Vagina (tissue), 2 donors: ENCODE data around the gene AQP12B.

ENCODE experiments used
- POLR2A ChIP-seq, 2 donors: fragments of 450-650 bp; IDR thresholded peaks; one replicate each; pipeline ENCODE4 v1.6.1; 2017; ENCODE audit warnings: antibody characterized with exemption in 2 of 2, mild to moderate bottlenecking in 2 of 2, moderate library complexity in 2 of 2
- POLR2AphosphoS5 ChIP-seq, 2 donors: sonication (generic); formaldehyde crosslinking; IDR thresholded peaks; one replicate each; pipeline ENCODE4 v1.9.0; 2017; ENCODE audit warnings: antibody characterized with exemption in 2 of 2, mild to moderate bottlenecking in 2 of 2, low read depth in 1 of 2; ENCODE audit not compliant: insufficient read depth in 1 of 2
- TF ChIP-seq, protein P1 (sequence below), 3 experiments: fragments of 450-650 bp in 2 of 3; fragments of 200-600 bp in 1 of 3; sonication (generic) in 1 of 3; IDR thresholded peaks; one replicate each; pipeline ENCODE4 v1.5.1; 2017 to 2019; ENCODE audit warnings: antibody characterized with exemption in 3 of 3, mild to moderate bottlenecking in 2 of 3, moderate library complexity in 2 of 3

DNA sequence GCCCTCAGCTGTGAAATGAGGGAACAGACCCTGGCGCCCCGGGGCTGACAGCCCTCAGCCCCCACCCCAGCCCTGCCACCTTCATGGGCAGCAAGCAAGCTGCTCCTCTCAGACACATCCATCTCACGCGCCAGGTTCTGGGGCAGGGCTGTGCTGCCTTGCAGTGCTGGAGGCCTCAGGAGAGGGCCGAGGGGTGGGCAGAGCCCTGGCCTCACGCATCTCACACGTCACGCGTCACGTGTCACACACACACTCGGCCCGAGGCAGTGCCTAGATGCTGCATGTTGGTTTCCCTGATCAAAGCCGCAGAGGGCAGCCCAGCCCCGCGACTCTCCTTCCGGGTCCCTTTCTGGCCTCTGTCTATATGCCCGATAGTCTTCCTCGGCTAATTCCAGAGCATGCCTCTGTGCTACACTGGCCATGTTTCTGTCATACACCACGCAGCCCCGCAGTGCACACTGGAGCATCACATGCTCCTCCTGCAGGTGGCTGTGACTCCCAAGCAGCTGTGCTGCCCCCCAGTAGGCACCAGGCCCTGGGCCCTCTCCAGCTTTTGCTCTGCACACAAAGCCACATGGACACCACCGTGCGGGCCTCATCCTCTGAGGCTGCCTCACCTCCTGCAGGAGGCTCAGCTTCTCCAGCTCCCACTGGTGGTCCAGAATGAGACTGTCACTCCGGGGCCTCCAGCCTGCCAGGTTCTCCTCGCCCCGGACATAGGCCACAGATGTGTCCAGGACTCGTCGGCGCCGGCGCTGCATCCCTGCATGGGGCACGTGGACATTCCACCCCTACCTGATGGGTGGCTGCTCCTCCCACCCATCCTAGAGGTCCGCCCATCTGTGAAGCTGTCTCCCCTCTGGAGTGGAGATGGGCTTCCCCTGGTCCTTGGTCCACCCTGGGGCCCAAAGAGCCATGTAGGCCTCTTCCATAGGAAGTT lies 40.4 kb upstream of the AQP12B start:
- TF ChIP-seq POLR2AphosphoS5 (IDR thresholded peaks at IDR 0.05; ENCODE audit: insufficient read depth in 1 of 2, low read depth in 1 of 2): no peak
- no peak for TF ChIP-seq POLR2A (IDR thresholded peaks at IDR 0.05)
- TF ChIP-seq, protein P1, sequence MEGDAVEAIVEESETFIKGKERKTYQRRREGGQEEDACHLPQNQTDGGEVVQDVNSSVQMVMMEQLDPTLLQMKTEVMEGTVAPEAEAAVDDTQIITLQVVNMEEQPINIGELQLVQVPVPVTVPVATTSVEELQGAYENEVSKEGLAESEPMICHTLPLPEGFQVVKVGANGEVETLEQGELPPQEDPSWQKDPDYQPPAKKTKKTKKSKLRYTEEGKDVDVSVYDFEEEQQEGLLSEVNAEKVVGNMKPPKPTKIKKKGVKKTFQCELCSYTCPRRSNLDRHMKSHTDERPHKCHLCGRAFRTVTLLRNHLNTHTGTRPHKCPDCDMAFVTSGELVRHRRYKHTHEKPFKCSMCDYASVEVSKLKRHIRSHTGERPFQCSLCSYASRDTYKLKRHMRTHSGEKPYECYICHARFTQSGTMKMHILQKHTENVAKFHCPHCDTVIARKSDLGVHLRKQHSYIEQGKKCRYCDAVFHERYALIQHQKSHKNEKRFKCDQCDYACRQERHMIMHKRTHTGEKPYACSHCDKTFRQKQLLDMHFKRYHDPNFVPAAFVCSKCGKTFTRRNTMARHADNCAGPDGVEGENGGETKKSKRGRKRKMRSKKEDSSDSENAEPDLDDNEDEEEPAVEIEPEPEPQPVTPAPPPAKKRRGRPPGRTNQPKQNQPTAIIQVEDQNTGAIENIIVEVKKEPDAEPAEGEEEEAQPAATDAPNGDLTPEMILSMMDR (IDR thresholded peaks at IDR 0.05): no peak
